ENCODE measurements around the gene PRODH2. TPM values are rescaled to one million over a fixed set of nuclear protein-coding genes. Genes with fewer than 3 reads are reported as not detected.

The PRODH2 gene
- total RNA-seq, 1 donor from 2014 or later, result not detected

- Mint-ChIP-seq H3K27ac (ENCODE audit: unreplicated experiment) (no peak overlapping the region), H3K27me3 (ENCODE audit: low read depth) (no peaks in the 10 kb centered on the region), H3K9me3 (no peaks in the 10 kb centered on the region), H3K4me1 (peaks cover under 1% of the 10 kb centered on the region), H3K4me3 (no peak overlapping the region), H3K36me3 (ENCODE audit: low read depth) (no peaks in the 10 kb centered on the region)
- no peak for DNase-seq (ENCODE audit: low read depth, low spot score)
- no peak for TF ChIP-seq CTCF (conservative IDR thresholded peaks at IDR 0.05)
These were observed 24.3 kb downstream of the PRODH2 start for GRCh38 chr19:35788205-35788960.

- H3K27ac Mint-ChIP-seq (ENCODE audit: unreplicated experiment), result no peak overlapping the region
- no peak for TF ChIP-seq CTCF (conservative IDR thresholded peaks at IDR 0.05)
- no peaks in the 10 kb centered on the region for H3K27me3 Mint-ChIP-seq (ENCODE audit: low read depth)
- peaks cover 7% of the 10 kb centered on the region for H3K4me1 Mint-ChIP-seq
- H3K9me3 Mint-ChIP-seq, result no peaks in the 10 kb centered on the region
- no peak overlapping the region for H3K4me3 Mint-ChIP-seq
- peaks cover 3% of the 10 kb centered on the region for H3K36me3 Mint-ChIP-seq (ENCODE audit: low read depth)
- no peak for DNase-seq (ENCODE audit: low read depth, low spot score)
These were observed 25.3 kb downstream of the PRODH2 start for GRCh38 chr19:35787227-35787799.

- H3K27ac Mint-ChIP-seq (ENCODE audit: unreplicated experiment), result no peak overlapping the region
- peaks cover 7% of the 10 kb centered on the region for H3K4me1 Mint-ChIP-seq
- DNase-seq (ENCODE audit: low read depth, low spot score), result no peak
- H3K9me3 Mint-ChIP-seq, result no peaks in the 10 kb centered on the region
- H3K27me3 Mint-ChIP-seq (ENCODE audit: low read depth), result no peaks in the 10 kb centered on the region
- TF ChIP-seq CTCF (conservative IDR thresholded peaks at IDR 0.05), result no peak
- no peak overlapping the region for H3K4me3 Mint-ChIP-seq
- H3K36me3 Mint-ChIP-seq (ENCODE audit: low read depth), result peaks cover 3% of the 10 kb centered on the region
These were observed 26.1 kb downstream of the PRODH2 start for GRCh38 chr19:35786299-35787160.

- Mint-ChIP-seq H3K9me3 (no peaks in the 10 kb centered on the region), H3K27me3 (ENCODE audit: low read depth) (no peaks in the 10 kb centered on the region), H3K4me3 (no peak overlapping the region), H3K4me1 (peaks cover 7% of the 10 kb centered on the region), H3K36me3 (ENCODE audit: low read depth) (peaks cover 3% of the 10 kb centered on the region), H3K27ac (ENCODE audit: unreplicated experiment) (no peak overlapping the region)
- DNase-seq (ENCODE audit: low read depth, low spot score), result no peak
- no peak for TF ChIP-seq CTCF (conservative IDR thresholded peaks at IDR 0.05)
These were observed 27.4 kb downstream of the PRODH2 start for GRCh38 chr19:35785339-35785627.

- no peak for DNase-seq (ENCODE audit: low read depth, low spot score)
- Mint-ChIP-seq H3K9me3 (no peaks in the 10 kb centered on the region), H3K27me3 (ENCODE audit: low read depth) (no peaks in the 10 kb centered on the region), H3K4me1 (peaks cover 7% of the 10 kb centered on the region), H3K4me3 (no peak overlapping the region), H3K36me3 (ENCODE audit: low read depth) (peaks cover 3% of the 10 kb centered on the region), H3K27ac (ENCODE audit: unreplicated experiment) (no peak overlapping the region)
- no peak for TF ChIP-seq CTCF (conservative IDR thresholded peaks at IDR 0.05)
These were observed 27.9 kb downstream of the PRODH2 start for GRCh38 chr19:35784503-35785338.

Data from neural crest cell (in vitro differentiated cells).